Panc1 (cell line): ENCODE measurements around the gene SDF4.

Experiments used
- CTCF ChIP-seq: fragments of 450-650 bp; IDR thresholded peaks from 2 replicates; pipeline ENCODE4 v1.5.1; 2017; ENCODE audit warnings: mild to moderate bottlenecking
- POLR2AphosphoS5 ChIP-seq: IDR thresholded peaks from 2 replicates; pipeline ENCODE4 v1.6.1; 2012; ENCODE audit warnings: mild to moderate bottlenecking, low read depth, low read length, moderate library complexity
- REST ChIP-seq, 2 experiments: IDR thresholded peaks; 2 replicates each; pipeline ENCODE4 v1.6.1; 2011 to 2012; ENCODE audit warnings: low read depth in 2 of 2, control low read depth in 1 of 2, low read length in 1 of 2, mild to moderate bottlenecking in 1 of 2, moderate library complexity in 1 of 2; ENCODE audit not compliant: insufficient read depth in 1 of 2
- SIN3A ChIP-seq: IDR thresholded peaks from 2 replicates; pipeline ENCODE4 v1.6.1; 2012; ENCODE audit warnings: low read depth, mild to moderate bottlenecking, low read length, moderate library complexity, borderline replicate concordance; ENCODE audit not compliant: insufficient read depth
- TCF7L2 ChIP-seq: IDR thresholded peaks from 2 replicates; pipeline ENCODE4 v1.6.1; 2011; ENCODE audit warnings: mild to moderate bottlenecking, low read depth, low read length, inconsistent platforms

GRCh38 chr1:1262071-1262470 is 30.3 kb upstream of the SDF4 start:
- TF ChIP-seq CTCF (no peak), POLR2AphosphoS5 (no peak), TCF7L2 (no peak), REST (IDR thresholded peaks at IDR 0.05; ENCODE audit: insufficient read depth in 1 of 2, low read depth in 2 of 2, low read length in 1 of 2) (no peak), SIN3A (no peak)
